PFSK-1 (cell line): ENCODE measurements around the gene PMFBP1.

Experiments used
- FOXP2 ChIP-seq: optimal IDR thresholded peaks from 2 replicates; pipeline ENCODE3; 2011; ENCODE audit warnings: borderline replicate concordance, control low read depth, inconsistent platforms; ENCODE audit not compliant: insufficient read depth; ENCODE audit errors: extremely low read length, extremely low read depth
- POLR2AphosphoS5 ChIP-seq: IDR thresholded peaks from 2 replicates; pipeline ENCODE4 v1.6.1; 2012; ENCODE audit warnings: low read depth, mild to moderate bottlenecking, control low read depth, low read length, moderate library complexity
- SIN3A ChIP-seq: IDR thresholded peaks from 2 replicates; pipeline ENCODE4 v1.6.1; 2012; ENCODE audit warnings: mild to moderate bottlenecking, low read length, moderate library complexity, borderline replicate concordance; ENCODE audit not compliant: insufficient read depth
- TAF1 ChIP-seq: IDR thresholded peaks from 2 replicates; pipeline ENCODE4 v1.6.1; 2012; ENCODE audit warnings: low read length, control low read depth, borderline replicate concordance; ENCODE audit not compliant: insufficient read depth
- TF ChIP-seq, protein P1 (sequence below), 2 experiments: IDR thresholded peaks; 2 replicates each; pipeline versions ENCODE4 v1.6.1 to v1.8.0; 2011 to 2012; ENCODE audit warnings: low read depth in 2 of 2, low read length in 2 of 2, control low read depth in 1 of 2, inconsistent platforms in 1 of 2, mild to moderate bottlenecking in 1 of 2, moderate library complexity in 1 of 2; ENCODE audit not compliant: insufficient read depth in 1 of 2

Gene PMFBP1

DNA sequence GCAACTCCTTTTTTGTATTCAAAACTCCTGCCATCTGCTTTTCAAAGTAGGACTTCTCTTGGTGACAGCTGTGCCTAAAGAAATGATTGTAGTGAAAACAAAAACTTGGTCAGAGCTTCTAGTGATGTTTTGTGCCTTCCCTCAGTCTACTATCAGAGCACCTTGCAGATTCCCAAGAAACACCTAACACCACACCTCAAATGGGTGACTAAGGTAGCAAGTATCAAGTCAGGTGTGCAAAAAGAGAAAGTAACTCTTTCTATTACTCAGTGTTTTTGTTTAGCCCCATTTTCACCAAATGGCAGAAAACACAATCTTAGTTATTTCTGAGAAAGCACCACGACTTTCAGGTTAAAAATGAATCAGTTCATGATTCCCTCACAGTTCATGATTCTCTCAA lies 2.0 kb upstream of the PMFBP1 start:
- TF ChIP-seq, protein P1, sequence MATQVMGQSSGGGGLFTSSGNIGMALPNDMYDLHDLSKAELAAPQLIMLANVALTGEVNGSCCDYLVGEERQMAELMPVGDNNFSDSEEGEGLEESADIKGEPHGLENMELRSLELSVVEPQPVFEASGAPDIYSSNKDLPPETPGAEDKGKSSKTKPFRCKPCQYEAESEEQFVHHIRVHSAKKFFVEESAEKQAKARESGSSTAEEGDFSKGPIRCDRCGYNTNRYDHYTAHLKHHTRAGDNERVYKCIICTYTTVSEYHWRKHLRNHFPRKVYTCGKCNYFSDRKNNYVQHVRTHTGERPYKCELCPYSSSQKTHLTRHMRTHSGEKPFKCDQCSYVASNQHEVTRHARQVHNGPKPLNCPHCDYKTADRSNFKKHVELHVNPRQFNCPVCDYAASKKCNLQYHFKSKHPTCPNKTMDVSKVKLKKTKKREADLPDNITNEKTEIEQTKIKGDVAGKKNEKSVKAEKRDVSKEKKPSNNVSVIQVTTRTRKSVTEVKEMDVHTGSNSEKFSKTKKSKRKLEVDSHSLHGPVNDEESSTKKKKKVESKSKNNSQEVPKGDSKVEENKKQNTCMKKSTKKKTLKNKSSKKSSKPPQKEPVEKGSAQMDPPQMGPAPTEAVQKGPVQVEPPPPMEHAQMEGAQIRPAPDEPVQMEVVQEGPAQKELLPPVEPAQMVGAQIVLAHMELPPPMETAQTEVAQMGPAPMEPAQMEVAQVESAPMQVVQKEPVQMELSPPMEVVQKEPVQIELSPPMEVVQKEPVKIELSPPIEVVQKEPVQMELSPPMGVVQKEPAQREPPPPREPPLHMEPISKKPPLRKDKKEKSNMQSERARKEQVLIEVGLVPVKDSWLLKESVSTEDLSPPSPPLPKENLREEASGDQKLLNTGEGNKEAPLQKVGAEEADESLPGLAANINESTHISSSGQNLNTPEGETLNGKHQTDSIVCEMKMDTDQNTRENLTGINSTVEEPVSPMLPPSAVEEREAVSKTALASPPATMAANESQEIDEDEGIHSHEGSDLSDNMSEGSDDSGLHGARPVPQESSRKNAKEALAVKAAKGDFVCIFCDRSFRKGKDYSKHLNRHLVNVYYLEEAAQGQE (IDR thresholded peaks at IDR 0.05; ENCODE audit: insufficient read depth in 1 of 2, low read depth in 2 of 2, low read length in 2 of 2) = no peak
- TF ChIP-seq TAF1 = no peak
- no peak for TF ChIP-seq FOXP2

DNA sequence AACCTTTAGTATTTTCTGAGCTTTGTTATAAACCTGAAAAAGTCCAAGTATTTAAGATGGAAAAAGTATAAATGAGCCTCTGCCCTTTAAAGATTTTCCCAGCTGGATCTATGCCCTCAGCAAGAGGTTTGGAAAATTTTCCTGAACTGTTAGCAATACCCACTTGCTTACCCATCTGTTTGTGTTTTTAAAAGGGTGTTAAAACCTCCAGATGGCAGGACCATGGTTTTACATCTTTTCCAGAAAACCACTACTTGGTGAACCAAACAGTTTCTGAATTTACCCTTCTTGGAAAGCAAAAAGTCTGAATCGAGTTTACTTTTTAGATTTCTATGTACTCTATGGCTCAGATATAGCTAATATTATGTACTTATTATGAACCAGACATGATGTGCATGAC lies 719 bp downstream of the PMFBP1 start:
- no peak for TF ChIP-seq TAF1
- TF ChIP-seq, protein P1 (IDR thresholded peaks at IDR 0.05; ENCODE audit: insufficient read depth in 1 of 2, low read depth in 2 of 2, low read length in 2 of 2) = no peak
- no peak for TF ChIP-seq SIN3A
- TF ChIP-seq POLR2AphosphoS5 = no peak
- no peak for TF ChIP-seq FOXP2

DNA sequence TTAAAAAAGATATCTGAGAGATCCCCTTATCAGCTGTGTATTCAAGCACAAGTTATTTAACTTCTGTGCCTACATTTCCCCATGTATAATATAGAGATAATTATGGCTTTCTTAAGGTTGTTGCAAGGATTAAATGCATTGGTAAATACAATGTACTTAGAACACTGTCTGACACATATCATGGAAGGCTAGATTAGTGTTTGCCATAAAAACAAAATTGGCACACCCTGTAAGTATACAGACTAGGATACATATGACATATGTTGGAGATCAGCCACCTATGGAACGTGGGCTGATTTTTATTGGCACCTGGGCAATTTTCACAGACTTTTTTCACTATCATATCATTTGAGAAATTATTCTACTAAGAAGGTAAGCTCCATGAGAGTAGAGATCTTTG lies 2.2 kb downstream of the PMFBP1 start:
- TF ChIP-seq, protein P1 (IDR thresholded peaks at IDR 0.05; ENCODE audit: insufficient read depth in 1 of 2, low read depth in 2 of 2, low read length in 2 of 2) = no peak
- no peak for TF ChIP-seq POLR2AphosphoS5
- no peak for TF ChIP-seq TAF1
- TF ChIP-seq FOXP2 = no peak
- TF ChIP-seq SIN3A = no peak

DNA sequence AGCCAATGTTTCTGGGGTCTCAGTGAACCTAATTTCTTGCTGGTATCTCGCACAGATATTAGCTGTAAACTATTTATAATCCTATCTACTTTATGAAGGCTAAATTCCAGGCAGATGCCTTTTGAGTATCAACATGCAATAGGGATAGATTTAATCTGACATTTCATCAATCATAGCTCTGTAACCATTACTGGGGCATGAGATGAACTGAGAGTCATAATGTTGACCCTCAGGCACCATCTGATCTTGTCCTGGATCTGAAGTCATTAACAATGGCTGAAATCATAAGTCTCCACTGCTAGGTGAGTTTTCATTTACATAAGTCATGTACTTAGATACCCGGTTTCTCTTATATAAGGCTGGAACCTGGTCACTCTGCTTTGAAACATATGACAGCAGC lies 3.6 kb downstream of the PMFBP1 start:
- TF ChIP-seq, protein P1 (IDR thresholded peaks at IDR 0.05; ENCODE audit: insufficient read depth in 1 of 2, low read depth in 2 of 2, low read length in 2 of 2) = no peak

DNA sequence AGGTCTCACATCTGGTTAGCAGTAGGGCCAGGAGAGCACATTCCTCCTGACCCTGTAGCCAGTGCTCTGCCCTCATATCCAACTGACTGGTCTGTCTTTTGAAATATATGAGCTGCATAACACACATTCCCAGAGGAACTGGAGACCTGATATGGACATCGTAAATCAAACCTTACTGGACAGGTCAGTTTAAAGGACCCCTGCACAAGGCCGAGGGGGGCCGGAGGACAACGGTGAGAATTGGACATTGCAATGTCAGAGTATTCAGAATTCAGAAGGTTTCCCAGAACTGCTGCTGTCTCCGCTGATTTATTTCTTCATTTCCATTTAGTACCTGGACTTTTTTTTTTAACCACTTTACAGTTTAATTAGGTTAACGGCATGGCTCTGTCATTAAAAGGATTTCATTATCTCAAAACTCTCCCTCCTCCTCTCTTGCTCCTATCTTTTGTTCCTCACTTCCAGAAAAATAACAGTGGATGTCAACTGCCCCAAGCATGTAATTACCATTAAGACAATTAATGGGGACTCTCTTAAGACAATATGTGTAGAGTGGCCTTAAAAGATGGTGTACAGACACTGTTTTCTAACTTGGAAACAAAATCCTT lies 4.9 kb downstream of the PMFBP1 start:
- TF ChIP-seq POLR2AphosphoS5 (no peak), TAF1 (no peak), FOXP2 (no peak), SIN3A (no peak)
- TF ChIP-seq, protein P1 (IDR thresholded peaks at IDR 0.05; ENCODE audit: insufficient read depth in 1 of 2, low read depth in 2 of 2, low read length in 2 of 2) = no peak
